GM12875 (cell line): ENCODE results near the gene PLEKHG2.

ENCODE experiments used
- H3K4me3 ChIP-seq: one replicate; pipeline ENCODE4 v1.5.1; 2011; ENCODE audit warnings: low read depth, low read length, control low read depth
- TF ChIP-seq, protein P1 (sequence below): IDR thresholded peaks from 2 replicates; pipeline ENCODE4 v1.5.1; 2011; ENCODE audit warnings: low read depth, mild to moderate bottlenecking, control low read depth, inconsistent platforms, low read length, moderate library complexity, borderline replicate concordance; ENCODE audit not compliant: insufficient read depth

Gene PLEKHG2, protein sequence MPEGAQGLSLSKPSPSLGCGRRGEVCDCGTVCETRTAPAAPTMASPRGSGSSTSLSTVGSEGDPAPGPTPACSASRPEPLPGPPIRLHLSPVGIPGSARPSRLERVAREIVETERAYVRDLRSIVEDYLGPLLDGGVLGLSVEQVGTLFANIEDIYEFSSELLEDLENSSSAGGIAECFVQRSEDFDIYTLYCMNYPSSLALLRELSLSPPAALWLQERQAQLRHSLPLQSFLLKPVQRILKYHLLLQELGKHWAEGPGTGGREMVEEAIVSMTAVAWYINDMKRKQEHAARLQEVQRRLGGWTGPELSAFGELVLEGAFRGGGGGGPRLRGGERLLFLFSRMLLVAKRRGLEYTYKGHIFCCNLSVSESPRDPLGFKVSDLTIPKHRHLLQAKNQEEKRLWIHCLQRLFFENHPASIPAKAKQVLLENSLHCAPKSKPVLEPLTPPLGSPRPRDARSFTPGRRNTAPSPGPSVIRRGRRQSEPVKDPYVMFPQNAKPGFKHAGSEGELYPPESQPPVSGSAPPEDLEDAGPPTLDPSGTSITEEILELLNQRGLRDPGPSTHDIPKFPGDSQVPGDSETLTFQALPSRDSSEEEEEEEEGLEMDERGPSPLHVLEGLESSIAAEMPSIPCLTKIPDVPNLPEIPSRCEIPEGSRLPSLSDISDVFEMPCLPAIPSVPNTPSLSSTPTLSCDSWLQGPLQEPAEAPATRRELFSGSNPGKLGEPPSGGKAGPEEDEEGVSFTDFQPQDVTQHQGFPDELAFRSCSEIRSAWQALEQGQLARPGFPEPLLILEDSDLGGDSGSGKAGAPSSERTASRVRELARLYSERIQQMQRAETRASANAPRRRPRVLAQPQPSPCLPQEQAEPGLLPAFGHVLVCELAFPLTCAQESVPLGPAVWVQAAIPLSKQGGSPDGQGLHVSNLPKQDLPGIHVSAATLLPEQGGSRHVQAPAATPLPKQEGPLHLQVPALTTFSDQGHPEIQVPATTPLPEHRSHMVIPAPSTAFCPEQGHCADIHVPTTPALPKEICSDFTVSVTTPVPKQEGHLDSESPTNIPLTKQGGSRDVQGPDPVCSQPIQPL (N-terminal part only)

DNA sequence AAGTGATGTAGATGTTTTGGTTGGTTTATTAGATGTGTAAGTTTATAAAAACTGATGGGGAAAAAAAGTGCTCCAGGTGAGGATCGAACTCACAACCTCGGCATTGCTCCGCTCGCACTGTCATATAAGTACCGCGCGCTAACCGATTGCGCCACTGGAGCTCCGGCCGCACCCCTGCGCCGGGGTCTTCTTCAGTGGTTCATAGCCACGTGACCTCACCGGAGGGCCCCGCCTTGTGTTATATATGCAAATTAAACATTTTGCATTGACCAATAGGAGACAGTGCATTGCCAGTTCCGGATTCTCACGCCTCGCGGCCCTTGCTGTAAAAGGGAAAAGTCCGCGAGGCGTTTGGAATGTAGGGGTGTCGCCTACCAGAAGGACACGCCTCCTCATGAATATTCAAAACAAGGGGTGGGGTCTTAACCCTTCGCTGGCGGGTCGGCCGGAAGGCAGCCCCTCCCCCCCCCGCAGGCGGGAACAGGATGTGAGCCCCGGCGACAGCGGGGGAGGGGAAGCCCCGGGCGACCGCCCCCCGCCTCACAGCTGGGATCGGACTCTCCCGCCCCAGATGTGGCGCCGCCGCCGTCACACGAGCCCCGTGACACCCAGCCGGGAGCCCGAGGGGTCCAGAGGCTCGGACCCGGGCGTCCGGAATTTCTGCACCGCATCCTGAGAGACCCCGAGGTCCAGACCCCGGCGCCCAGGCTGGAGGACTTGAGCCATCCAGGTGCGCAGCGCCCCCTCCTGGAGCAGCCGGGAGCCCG lies at the start of gene PLEKHG2:
Gene PLEKHG2 (plus strand): TSS at position 570 of the 767 bp plus-strand sequence. CDS start 1,418 bp downstream, outside the sequence.
- TF ChIP-seq, protein P1, sequence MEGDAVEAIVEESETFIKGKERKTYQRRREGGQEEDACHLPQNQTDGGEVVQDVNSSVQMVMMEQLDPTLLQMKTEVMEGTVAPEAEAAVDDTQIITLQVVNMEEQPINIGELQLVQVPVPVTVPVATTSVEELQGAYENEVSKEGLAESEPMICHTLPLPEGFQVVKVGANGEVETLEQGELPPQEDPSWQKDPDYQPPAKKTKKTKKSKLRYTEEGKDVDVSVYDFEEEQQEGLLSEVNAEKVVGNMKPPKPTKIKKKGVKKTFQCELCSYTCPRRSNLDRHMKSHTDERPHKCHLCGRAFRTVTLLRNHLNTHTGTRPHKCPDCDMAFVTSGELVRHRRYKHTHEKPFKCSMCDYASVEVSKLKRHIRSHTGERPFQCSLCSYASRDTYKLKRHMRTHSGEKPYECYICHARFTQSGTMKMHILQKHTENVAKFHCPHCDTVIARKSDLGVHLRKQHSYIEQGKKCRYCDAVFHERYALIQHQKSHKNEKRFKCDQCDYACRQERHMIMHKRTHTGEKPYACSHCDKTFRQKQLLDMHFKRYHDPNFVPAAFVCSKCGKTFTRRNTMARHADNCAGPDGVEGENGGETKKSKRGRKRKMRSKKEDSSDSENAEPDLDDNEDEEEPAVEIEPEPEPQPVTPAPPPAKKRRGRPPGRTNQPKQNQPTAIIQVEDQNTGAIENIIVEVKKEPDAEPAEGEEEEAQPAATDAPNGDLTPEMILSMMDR = peak; percentile 91

DNA sequence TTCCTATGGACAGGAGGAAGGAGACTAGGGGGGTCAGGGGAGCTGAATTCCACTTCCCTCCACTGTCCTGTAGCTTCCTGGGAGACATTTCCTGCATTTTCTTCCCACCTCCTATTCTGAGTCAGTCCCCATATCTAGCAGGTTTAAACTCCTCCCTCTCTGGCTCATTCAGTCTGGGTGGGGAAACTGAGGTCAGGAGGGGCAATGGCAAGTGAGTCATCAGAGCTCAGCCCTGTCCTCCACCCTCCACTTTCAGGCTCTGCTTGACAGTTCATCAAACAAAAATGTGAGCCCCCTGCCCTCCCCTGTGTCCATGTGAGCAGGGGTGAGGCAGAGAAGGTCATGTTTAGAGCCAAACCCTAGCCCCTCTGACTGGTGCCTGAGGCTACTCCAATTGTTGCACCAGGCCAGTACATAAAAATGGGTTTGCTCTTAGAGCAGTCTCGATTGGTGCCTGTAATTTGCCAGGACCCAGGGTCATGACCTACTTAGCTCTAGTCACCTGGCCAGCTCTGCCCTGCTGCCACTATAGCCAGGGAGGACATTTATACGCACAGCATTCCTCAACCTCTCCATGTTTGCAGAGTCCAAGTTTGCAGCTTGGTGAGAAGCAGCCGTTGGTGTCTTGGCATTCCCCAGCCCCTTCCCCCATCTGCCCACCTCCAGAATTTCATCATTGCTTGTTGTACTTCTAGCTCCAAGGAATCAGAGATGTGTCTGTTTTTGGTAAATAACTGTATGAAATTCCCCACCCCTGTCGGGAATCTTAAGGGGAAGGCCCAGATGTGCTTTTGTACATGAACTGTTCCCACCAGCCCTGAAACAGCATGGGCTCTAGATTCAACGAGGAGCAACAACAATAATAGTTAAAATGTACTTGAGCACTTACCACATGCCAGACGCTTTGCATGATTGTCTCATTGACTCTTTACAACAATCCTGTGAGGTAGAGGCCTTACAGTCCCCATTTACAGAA lies 49.5 kb upstream of the PLEKHG2 start:
- TF ChIP-seq, protein P1 = no peak
- H3K4me3 ChIP-seq = no peak overlapping the region

More for the DNA sequence above, at the start of gene PLEKHG2:
- peak within 1 kb of the TSS; percentile 84 for H3K4me3 ChIP-seq

DNA sequence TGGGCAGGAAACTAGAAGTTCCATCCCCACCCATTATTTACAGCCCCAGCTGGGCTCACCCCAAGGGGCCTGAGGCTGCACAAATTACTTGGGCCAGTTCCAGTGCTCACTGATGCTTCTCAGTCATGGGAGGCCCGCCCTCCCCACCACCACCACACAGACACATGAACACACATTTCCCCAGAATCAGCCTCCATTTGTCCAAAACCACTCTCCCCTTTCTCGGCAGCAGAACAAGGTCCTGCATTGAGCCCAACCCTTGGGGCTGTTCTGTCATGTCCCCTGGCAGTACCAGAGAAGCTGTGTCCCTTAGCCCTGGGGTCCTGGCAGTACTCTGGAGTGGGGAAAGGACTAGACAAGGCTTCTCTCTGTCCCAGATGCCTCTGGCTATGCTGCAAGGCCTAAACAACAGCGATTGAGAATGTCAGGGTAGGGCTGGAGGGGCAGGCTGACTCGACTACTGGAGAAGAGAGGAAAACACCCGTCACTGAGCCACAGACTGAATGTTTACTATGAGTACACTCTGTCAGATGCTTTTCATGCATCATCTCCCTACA lies 48.5 kb upstream of the PLEKHG2 start:
- TF ChIP-seq, protein P1 = no peak

DNA sequence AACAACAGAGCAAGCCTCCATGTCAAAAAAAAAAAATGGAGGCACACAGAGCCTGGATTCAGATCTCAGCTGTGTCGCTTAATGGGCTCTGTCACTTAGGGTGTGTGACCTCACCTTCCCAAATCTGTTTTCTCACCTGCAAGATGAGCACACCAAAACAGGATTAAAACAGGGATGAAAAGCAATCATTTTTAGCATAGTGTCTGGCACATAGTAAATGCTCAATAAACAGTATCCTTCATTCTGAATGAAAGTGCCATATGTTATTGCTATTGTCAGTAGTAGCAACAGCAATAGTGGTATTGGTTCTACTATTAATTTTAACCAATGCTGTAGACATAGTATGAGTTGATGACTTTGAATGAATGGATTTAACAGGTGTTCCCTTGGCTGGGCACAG lies 46.9 kb upstream of the PLEKHG2 start:
- TF ChIP-seq, protein P1 = no peak
- H3K4me3 ChIP-seq = no peak overlapping the region

More for the DNA sequence above, 48.5 kb upstream of the PLEKHG2 start:
- H3K4me3 ChIP-seq = no peak overlapping the region

DNA sequence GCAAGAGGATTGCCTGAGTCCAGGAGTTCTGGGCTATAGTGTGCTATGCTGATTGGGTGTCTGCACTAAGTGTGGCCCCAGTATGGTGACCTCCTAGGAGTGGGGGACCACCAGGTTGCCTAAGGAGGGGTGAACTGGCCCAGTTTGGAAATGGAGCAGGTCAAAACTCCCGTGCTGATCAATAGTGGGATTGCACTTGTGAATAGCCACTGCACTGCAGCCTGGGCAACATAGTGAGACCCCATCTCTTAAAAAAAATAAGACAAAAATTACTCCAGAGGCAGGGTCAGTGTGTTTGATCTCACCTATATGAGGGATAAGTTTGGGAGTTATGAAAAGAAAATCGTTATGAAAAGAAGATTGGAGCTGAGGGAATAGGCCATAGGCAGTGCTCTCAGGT lies 43.3 kb upstream of the PLEKHG2 start:
- no peak overlapping the region for H3K4me3 ChIP-seq
- TF ChIP-seq, protein P1 = no peak
